Lower leg skin (tissue), 4 donors: ENCODE results near the gene SSTR3. TPM values are rescaled to one million over a fixed set of nuclear protein-coding genes. Genes with fewer than 3 reads are reported as not detected.

Experiments used
- DNase-seq, 2 donors: peaks; one replicate each; pipeline ENCODE4 v3.0.0-alpha.2; 2019; ENCODE audit warnings: low spot score in 2 of 2
- H3K4me3 ChIP-seq: fragments of 200-600 bp; sonication (generic); 2 replicates; pipeline ENCODE4 v1.5.1; 2017; ENCODE audit warnings: mild to moderate bottlenecking, low read depth; ENCODE audit not compliant: poor library complexity, severe bottlenecking
- CTCF ChIP-seq, 3 donors: fragments of 450-650 bp; IDR thresholded peaks; one replicate each; pipeline ENCODE4 v1.5.1; 2016; ENCODE audit warnings: antibody characterized with exemption in 3 of 3, mild to moderate bottlenecking in 3 of 3, moderate library complexity in 2 of 3
- POLR2A ChIP-seq, 2 donors: fragments of 450-650 bp; IDR thresholded peaks; one replicate each; pipeline ENCODE4 v1.6.1; 2016 to 2017; ENCODE audit warnings: antibody characterized with exemption in 2 of 2, mild to moderate bottlenecking in 1 of 2, moderate library complexity in 1 of 2
- WGBS, 2 donors: methylation state at CpG; one replicate each; pipeline ENCODE4 v1.1.5; 2018; 5-methylcytosine and 5-hydroxymethylcytosine counted together
- intact Hi-C: fragments of 100-400 bp; cut with DNase I; formaldehyde crosslinking; loops from one replicate; pipeline ENCODE4 v1.15.0; 2023; ENCODE audit warnings: low total_unique reads
- total RNA-seq, 4 donors: library from RNA; depleted of rRNA; stranded (reverse); fragments of >200 nt; gene quantifications; one replicate each; pipeline ENCODE4 v1.1.0, GENCODE V29; 2016

SSTR3 gene
- total RNA-seq, 4 donors from 2014 or later, result not detected

- no peak for DNase-seq
- intact Hi-C loops, result no loop called here
- TF ChIP-seq POLR2A (IDR thresholded peaks at IDR 0.05), result no peak
- TF ChIP-seq CTCF (IDR thresholded peaks at IDR 0.05), result no peak
Observed at GRCh38 chr22:37210041-37210803, 2.1 kb downstream of the SSTR3 start.

GRCh38 chr22:37209140-37209845, 3.0 kb downstream of the SSTR3 start:
- DNase-seq, result no peak
- intact Hi-C loops, result no loop called here
- TF ChIP-seq POLR2A (IDR thresholded peaks at IDR 0.05) (no peak), CTCF (IDR thresholded peaks at IDR 0.05) (no peak)
- 84 to 89% methylated on average over 9 of the region's 9 CpGs for WGBS, 2 donors
- no peak overlapping the region for H3K4me3 ChIP-seq

More at GRCh38 chr22:37210041-37210803, 2.1 kb downstream of the SSTR3 start:
- 61 to 67% methylated on average over 13 to 15 of the region's 15 CpGs for WGBS, 2 donors
- H3K4me3 ChIP-seq, result no peak overlapping the region

GRCh38 chr22:37208401-37209139, 3.7 kb downstream of the SSTR3 start:
- no peak for DNase-seq
- TF ChIP-seq CTCF (IDR thresholded peaks at IDR 0.05) (no peak), POLR2A (IDR thresholded peaks at IDR 0.05) (no peak)
- H3K4me3 ChIP-seq, result no peak overlapping the region
- 90 to 94% methylated on average over 6 of the region's 7 CpGs for WGBS, 2 donors
- intact Hi-C loops, result no loop called here

- TF ChIP-seq POLR2A (IDR thresholded peaks at IDR 0.05) (no peak), CTCF (IDR thresholded peaks at IDR 0.05) (no peak)
- no peak for DNase-seq
- intact Hi-C loops, result no loop called here
- H3K4me3 ChIP-seq, result no peak overlapping the region
- 83 to 88% methylated on average over 7 of the region's 7 CpGs for WGBS, 2 donors
Observed at GRCh38 chr22:37207981-37208380, 4.3 kb downstream of the SSTR3 start.

GRCh38 chr22:37206841-37207821, 5.1 kb downstream of the SSTR3 start:
- 90 to 95% methylated on average over 35 to 52 of the region's 71 CpGs for WGBS, 2 donors
- no peak for TF ChIP-seq CTCF (IDR thresholded peaks at IDR 0.05)
- no peak for TF ChIP-seq POLR2A (IDR thresholded peaks at IDR 0.05)
- intact Hi-C loops, result no loop called here
- H3K4me3 ChIP-seq, result no peak overlapping the region
- DNase-seq, result no peak
